Transverse colon (tissue), 4 donors: Measurements from ENCODE around the gene SEC14L1. TPM values are rescaled to one million over a fixed set of nuclear protein-coding genes. Genes with fewer than 3 reads are reported as not detected.
A peak's percentile ranks its signal among the peaks of the same experiment; 100 is the strongest.

Experiments
- DNase-seq: peaks from one replicate; pipeline ENCODE4 v3.0.0-alpha.2; 2019
- H3K27ac ChIP-seq, 4 donors: fragments of 200-600 bp; sonication (generic); 2 replicates each; pipeline ENCODE4 v1.5.1; 2016 to 2018; ENCODE audit warnings: inconsistent platforms in 4 of 4
- H3K27me3 ChIP-seq: fragments of 200-600 bp; sonication (generic); 2 replicates; pipeline ENCODE4 v1.5.1; 2017; ENCODE audit warnings: inconsistent platforms
- H3K36me3 ChIP-seq, 4 donors: fragments of 200-600 bp; sonication (generic); 2 replicates each; pipeline ENCODE4 v1.5.1; 2017 to 2019; ENCODE audit warnings: inconsistent platforms in 4 of 4
- H3K4me1 ChIP-seq, 4 donors: fragments of 200-600 bp; sonication (generic); 2 replicates each; pipeline ENCODE4 v1.5.1; 2017 to 2020; ENCODE audit warnings: inconsistent platforms in 4 of 4
- H3K4me3 ChIP-seq, 4 donors: fragments of 200-600 bp; sonication (generic); 1 replicate in 1 of 4; 2 replicates in 3 of 4; pipeline versions ENCODE4 v1.5.1 to v1.6.1; 2017 to 2019; ENCODE audit warnings: inconsistent platforms in 4 of 4
- H3K9me3 ChIP-seq, 2 donors: fragments of 200-600 bp; sonication (generic); 2 replicates each; pipeline ENCODE4 v1.5.1; 2017 to 2019; ENCODE audit warnings: inconsistent platforms in 2 of 2
- CTCF ChIP-seq, 5 experiments: fragments of 200-600 bp in 3 of 5; fragments of 450-650 bp in 2 of 5; sonication (generic) in 3 of 5; IDR thresholded peaks; 1 replicate in 2 of 5; 2 replicates in 3 of 5; pipeline ENCODE4 v1.5.1; 2016 to 2017; ENCODE audit warnings: antibody characterized with exemption in 5 of 5, inconsistent platforms in 3 of 5, mild to moderate bottlenecking in 2 of 5, moderate library complexity in 1 of 5
- EP300 ChIP-seq: sonication (generic); formaldehyde crosslinking; IDR thresholded peaks from one replicate; pipeline ENCODE4 v1.6.1; 2017; ENCODE audit warnings: antibody characterized with exemption, low read depth
- POLR2A ChIP-seq: fragments of 450-650 bp; IDR thresholded peaks from one replicate; pipeline ENCODE4 v1.6.1; 2016; ENCODE audit warnings: antibody characterized with exemption, mild to moderate bottlenecking, moderate library complexity
- POLR2AphosphoS5 ChIP-seq, 3 donors: sonication (generic); formaldehyde crosslinking; IDR thresholded peaks; one replicate each; pipeline ENCODE4 v1.6.1; 2016; ENCODE audit warnings: antibody characterized with exemption in 3 of 3
- WGBS, 2 donors: methylation state at CpG; one replicate each; pipeline ENCODE4 v1.1.5; 2018; ENCODE audit warnings: low coverage in 1 of 2; 5-methylcytosine and 5-hydroxymethylcytosine counted together
- in situ Hi-C, 4 donors: fragments of 200-750 bp; cut with MboI; loops; one replicate each; pipeline versions ENCODE4 v1.15.0 to v1.15.1; 2017; ENCODE audit warnings: low sequenced_read_pairs in 3 of 4, low pct_ligation_motif_present in 1 of 4, low pct_unique_long_range_greater_than_20kb in 1 of 4
- intact Hi-C: fragments of 100-400 bp; cut with DNase I; formaldehyde crosslinking; loops from one replicate; pipeline ENCODE4 v1.15.1; 2023; ENCODE audit warnings: low total_unique reads
- total RNA-seq, 4 donors: library from RNA; depleted of rRNA; stranded (reverse); fragments of >200 nt; gene quantifications; one replicate each; pipeline ENCODE4 v1.1.0, GENCODE V29; 2016

SEC14L1 gene
- total RNA-seq, 4 donors from 2014 or later = 16.8 to 34.6 (median 23.8) TPM

GRCh38 chr17:77214328-77214727 is 73.6 kb downstream of the SEC14L1 start:
- Histone ChIP-seq H3K27me3 (no peaks in the 10 kb centered on the region), H3K36me3 (peaks cover 0 to 46% (median 16%) of the 10 kb centered on the region in 4 donors), H3K9me3 (no peaks in the 10 kb centered on the region), H3K4me3 (no peak overlapping the region), H3K4me1 (peaks cover 0 to 4% (median 0%) of the 10 kb centered on the region in 4 donors), H3K27ac (no peak overlapping the region)
- WGBS, 2 donors = 80 to 96% methylated on average over 2 to 12 of the region's 12 CpGs
- intact Hi-C loops (no loop called here), in situ Hi-C loops (no loop called here)
- TF ChIP-seq CTCF (IDR thresholded peaks at IDR 0.05) (no peak), POLR2A (no peak), EP300 (no peak), POLR2AphosphoS5 (IDR thresholded peaks at IDR 0.05) (no peak)
- DNase-seq = no peak

- WGBS, 2 donors = 74 to 96% methylated on average over 3 to 11 of the region's 11 CpGs
- peak; percentile 24 to 73 (median 56) for TF ChIP-seq CTCF (IDR thresholded peaks at IDR 0.05)
- TF ChIP-seq EP300 = no peak
- peaks cover 0 to 4% (median 0%) of the 10 kb centered on the region in 4 donors for H3K4me1 ChIP-seq
- peak; percentile 40 for DNase-seq
- H3K27me3 ChIP-seq = no peaks in the 10 kb centered on the region
- H3K9me3 ChIP-seq = no peaks in the 10 kb centered on the region
- H3K27ac ChIP-seq = no peak overlapping the region
- peaks cover 0 to 42% (median 15%) of the 10 kb centered on the region in 4 donors for H3K36me3 ChIP-seq
- intact Hi-C loops = no loop called here
- in situ Hi-C loops = no loop called here
- no peak overlapping the region for H3K4me3 ChIP-seq
Observed at GRCh38 chr17:77214743-77215142, 74.0 kb downstream of the SEC14L1 start.

GRCh38 chr17:77215281-77215680 is 74.5 kb downstream of the SEC14L1 start:
- TF ChIP-seq CTCF (IDR thresholded peaks at IDR 0.05) (no peak), POLR2A (no peak), POLR2AphosphoS5 (IDR thresholded peaks at IDR 0.05) (no peak), EP300 (no peak)
- no peak for DNase-seq
- WGBS, 2 donors = 83 to 93% methylated on average over 1 to 16 of the region's 16 CpGs
- intact Hi-C loops = no loop called here
- in situ Hi-C loops = no loop called here
- H3K36me3 ChIP-seq = peaks cover 0 to 37% (median 13%) of the 10 kb centered on the region in 4 donors
- H3K4me3 ChIP-seq = no peak overlapping the region
- H3K27ac ChIP-seq = no peak overlapping the region
- no peaks in the 10 kb centered on the region for H3K9me3 ChIP-seq
- peaks cover 0 to 4% (median 0%) of the 10 kb centered on the region in 4 donors for H3K4me1 ChIP-seq
- no peaks in the 10 kb centered on the region for H3K27me3 ChIP-seq

- H3K4me1 ChIP-seq = peaks cover 0 to 4% (median 0%) of the 10 kb centered on the region in 4 donors
- no peak overlapping the region for H3K4me3 ChIP-seq
- 58 to 76% methylated on average over 5 of the region's 5 CpGs for WGBS, 2 donors
- TF ChIP-seq POLR2A = no peak
- TF ChIP-seq EP300 = no peak
- TF ChIP-seq CTCF (IDR thresholded peaks at IDR 0.05) = no peak
- in situ Hi-C loops = no loop called here
- H3K9me3 ChIP-seq = no peaks in the 10 kb centered on the region
- H3K27ac ChIP-seq = no peak overlapping the region
- no peaks in the 10 kb centered on the region for H3K27me3 ChIP-seq
- intact Hi-C loops = no loop called here
- peaks cover 0 to 25% (median 7%) of the 10 kb centered on the region in 4 donors for H3K36me3 ChIP-seq
- DNase-seq = no peak
Observed at GRCh38 chr17:77216486-77216885, 75.7 kb downstream of the SEC14L1 start.
